HG03520 (cell line): ENCODE results near the gene PRR13.
"Not testable (repeated sequence)": the region's sequence is repeated elsewhere in the genome, so short reads cannot be mapped to it uniquely, and the experiment has no call there.

Experiments used
- ATAC-seq: cut with Tn5 transposase; IDR thresholded peaks from one replicate; pipeline ENCODE4 v1.9.1; 2021; ENCODE audit warnings: mild to moderate bottlenecking, moderate library complexity; ENCODE audit not compliant: unreplicated experiment

The PRR13 gene

GRCh38 chr12:53467880-53468279, 26.3 kb downstream of the PRR13 start:
- no peak for ATAC-seq

GRCh38 chr12:53468282-53468681, 26.7 kb downstream of the PRR13 start:
- no peak for ATAC-seq

- no peak for ATAC-seq
Observed at GRCh38 chr12:53472056-53472582, 30.6 kb downstream of the PRR13 start.

GRCh38 chr12:53474077-53474476, 32.5 kb downstream of the PRR13 start:
- ATAC-seq: no peak

- no peak for ATAC-seq
Observed at GRCh38 chr12:53474819-53475218, 33.3 kb downstream of the PRR13 start.

GRCh38 chr12:53476769-53477209, 35.3 kb downstream of the PRR13 start:
- no peak for ATAC-seq

GRCh38 chr12:53478865-53479264, 37.3 kb downstream of the PRR13 start:
- ATAC-seq: no peak

GRCh38 chr12:53479331-53479730, 37.8 kb downstream of the PRR13 start:
- ATAC-seq: no peak

- no peak for ATAC-seq
Observed at GRCh38 chr12:53480491-53481442, 39.2 kb downstream of the PRR13 start.

GRCh38 chr12:53481458-53481857, 39.9 kb downstream of the PRR13 start:
- not testable (repeated sequence) for ATAC-seq

- ATAC-seq: no peak
Observed at GRCh38 chr12:53481939-53482586, 40.5 kb downstream of the PRR13 start.

- no peak for ATAC-seq
Observed at GRCh38 chr12:53482626-53483168, 41.2 kb downstream of the PRR13 start.

GRCh38 chr12:53483225-53483978, 41.9 kb downstream of the PRR13 start:
- ATAC-seq: no peak

- ATAC-seq: no peak
Observed at GRCh38 chr12:53483979-53484377, 42.4 kb downstream of the PRR13 start.

- no peak for ATAC-seq
Observed at GRCh38 chr12:53484686-53485575, 43.4 kb downstream of the PRR13 start.

GRCh38 chr12:53485955-53486735, 44.6 kb downstream of the PRR13 start:
- no peak for ATAC-seq

GRCh38 chr12:53486736-53487487, 45.4 kb downstream of the PRR13 start:
- ATAC-seq: no peak

GRCh38 chr12:53489242-53489864, 47.8 kb downstream of the PRR13 start:
- ATAC-seq: no peak
